PC-3 (cell line): Measurements from ENCODE around the gene VANGL2.

Source experiments
- EZH2 ChIP-seq: fragments of 300-600 bp; sonication (generic); IDR thresholded peaks from one replicate; pipeline ENCODE4 v1.6.1; 2017; ENCODE audit warnings: antibody characterized with exemption, mild to moderate bottlenecking, low read length; ENCODE audit not compliant: unreplicated experiment
- EZH2phosphoT487 ChIP-seq: fragments of 300-600 bp; sonication (generic); IDR thresholded peaks from 2 replicates; pipeline ENCODE4 v1.6.1; 2018; ENCODE audit warnings: mild to moderate bottlenecking, antibody characterized with exemption, low read length, borderline replicate concordance
- TF ChIP-seq, protein P1 (sequence below): fragments of 300-600 bp; sonication (generic); conservative IDR thresholded peaks from 2 replicates; pipeline ENCODE4 v1.5.1; 2017; ENCODE audit warnings: antibody characterized with exemption, low read depth, mild to moderate bottlenecking, low read length

DNA sequence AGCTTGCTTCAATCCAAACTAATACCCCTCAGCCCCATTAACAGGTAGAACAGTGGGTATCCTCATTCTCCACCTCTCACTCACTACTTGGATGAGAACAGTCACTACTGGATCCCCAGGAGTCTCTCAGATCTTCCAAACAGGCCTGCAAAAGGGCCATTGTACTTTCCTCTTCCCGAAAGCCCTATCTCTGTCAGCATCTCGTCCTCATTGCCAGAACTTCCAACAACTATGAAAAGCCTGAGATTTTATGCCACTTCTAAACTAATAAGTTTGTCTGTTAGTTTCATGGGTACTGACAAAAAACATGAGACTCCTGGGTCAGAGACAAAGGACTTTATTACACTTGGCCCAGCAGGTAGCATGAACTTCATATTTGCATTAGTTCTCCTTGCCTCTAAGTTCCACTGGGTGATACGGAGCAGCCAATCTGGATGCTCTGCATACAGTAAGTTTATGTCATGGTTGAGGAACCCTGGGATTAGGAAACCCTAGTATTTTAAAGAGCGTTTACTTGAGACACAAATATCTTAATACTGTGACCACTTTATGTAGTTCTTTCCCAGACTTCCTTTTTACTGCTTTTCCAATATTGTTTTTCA is 38.1 kb downstream of the VANGL2 start:
- TF ChIP-seq, protein P1, sequence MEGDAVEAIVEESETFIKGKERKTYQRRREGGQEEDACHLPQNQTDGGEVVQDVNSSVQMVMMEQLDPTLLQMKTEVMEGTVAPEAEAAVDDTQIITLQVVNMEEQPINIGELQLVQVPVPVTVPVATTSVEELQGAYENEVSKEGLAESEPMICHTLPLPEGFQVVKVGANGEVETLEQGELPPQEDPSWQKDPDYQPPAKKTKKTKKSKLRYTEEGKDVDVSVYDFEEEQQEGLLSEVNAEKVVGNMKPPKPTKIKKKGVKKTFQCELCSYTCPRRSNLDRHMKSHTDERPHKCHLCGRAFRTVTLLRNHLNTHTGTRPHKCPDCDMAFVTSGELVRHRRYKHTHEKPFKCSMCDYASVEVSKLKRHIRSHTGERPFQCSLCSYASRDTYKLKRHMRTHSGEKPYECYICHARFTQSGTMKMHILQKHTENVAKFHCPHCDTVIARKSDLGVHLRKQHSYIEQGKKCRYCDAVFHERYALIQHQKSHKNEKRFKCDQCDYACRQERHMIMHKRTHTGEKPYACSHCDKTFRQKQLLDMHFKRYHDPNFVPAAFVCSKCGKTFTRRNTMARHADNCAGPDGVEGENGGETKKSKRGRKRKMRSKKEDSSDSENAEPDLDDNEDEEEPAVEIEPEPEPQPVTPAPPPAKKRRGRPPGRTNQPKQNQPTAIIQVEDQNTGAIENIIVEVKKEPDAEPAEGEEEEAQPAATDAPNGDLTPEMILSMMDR = no peak
- no peak for TF ChIP-seq EZH2
- no peak for TF ChIP-seq EZH2phosphoT487
